Neutrophil (primary cell): ENCODE measurements around the gene FER1L5.

ENCODE experiments used
- H3K27ac ChIP-seq: fragments of 200-600 bp; sonication (generic); 2 replicates; pipeline ENCODE4 v1.5.1; 2016; ENCODE audit warnings: mild to moderate bottlenecking, moderate library complexity
- H3K27me3 ChIP-seq: fragments of 200-600 bp; sonication (generic); 2 replicates; pipeline ENCODE4 v1.6.0; 2016; ENCODE audit warnings: mild to moderate bottlenecking
- H3K36me3 ChIP-seq: fragments of 200-600 bp; sonication (generic); 2 replicates; pipeline ENCODE4 v1.5.1; 2017
- H3K4me1 ChIP-seq, 2 experiments: fragments of 200-600 bp in 1 of 2; sonication (generic) in 1 of 2; 1 replicate in 1 of 2; 2 replicates in 1 of 2; pipeline versions ENCODE4 v1.5.1 to v1.6.1; 2013 to 2016; ENCODE audit warnings: low read depth in 1 of 2, low read length in 1 of 2, mild to moderate bottlenecking in 1 of 2, moderate library complexity in 1 of 2; ENCODE audit not compliant: control insufficient read depth in 1 of 2, insufficient read depth in 1 of 2
- H3K4me3 ChIP-seq, 2 experiments: fragments of 200-600 bp in 1 of 2; sonication (generic) in 1 of 2; 1 replicate in 1 of 2; 2 replicates in 1 of 2; pipeline ENCODE4 v1.5.1; 2013 to 2016; ENCODE audit warnings: low read depth in 1 of 2, low read length in 1 of 2, mild to moderate bottlenecking in 1 of 2, moderate library complexity in 1 of 2
- H3K9me3 ChIP-seq: fragments of 200-600 bp; sonication (generic); 2 replicates; pipeline ENCODE4 v1.5.1; 2016
- TF ChIP-seq, protein P1 (sequence below): fragments of 200-600 bp; sonication (generic); IDR thresholded peaks from 2 replicates; pipeline ENCODE4 v1.5.1; 2016; ENCODE audit warnings: antibody characterized with exemption

FER1L5 gene

DNA sequence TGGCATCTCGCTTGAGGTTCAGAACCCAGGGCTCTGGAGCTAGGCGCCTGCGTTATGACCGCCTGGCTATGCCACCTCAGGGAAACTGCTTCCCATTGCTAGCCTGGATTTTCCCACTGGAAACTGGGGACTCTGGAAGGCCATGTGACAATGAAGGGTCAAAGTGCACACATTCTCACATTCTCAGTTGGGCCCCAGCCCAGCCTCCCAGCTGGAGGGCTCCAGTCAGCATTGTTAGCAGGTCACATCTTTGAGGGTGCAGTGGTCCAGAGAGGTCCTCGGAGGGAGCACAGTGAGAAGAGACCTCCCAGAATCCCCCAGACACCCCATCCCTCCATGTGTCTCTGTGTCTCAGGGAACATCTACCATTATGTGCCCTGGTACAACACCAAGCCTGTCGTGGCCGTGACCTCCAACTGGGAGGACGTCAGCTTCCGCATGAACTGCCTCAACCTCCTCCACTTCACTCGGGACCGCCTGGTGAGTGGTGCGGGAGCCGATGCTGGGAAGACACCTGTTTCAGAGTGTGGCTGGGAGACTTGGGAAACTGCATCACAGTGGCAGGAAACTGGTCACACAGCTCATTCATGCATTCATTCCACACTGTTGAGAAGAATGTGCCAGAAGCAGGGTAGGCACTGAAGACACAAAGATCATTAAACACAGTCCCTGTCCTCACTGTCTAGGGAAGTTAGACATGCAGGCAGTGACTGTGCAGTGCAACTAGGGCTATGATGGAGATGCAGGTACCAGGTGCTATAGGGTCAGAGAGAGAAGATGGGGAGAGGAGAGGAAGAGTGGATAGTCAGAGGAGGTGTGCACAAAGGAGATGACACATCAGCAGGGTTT, 41.6 kb downstream of the FER1L5 start:
- Histone ChIP-seq H3K36me3 (no peaks in the 10 kb centered on the region), H3K27me3 (no peaks in the 10 kb centered on the region), H3K4me1 (no peaks in the 10 kb centered on the region), H3K27ac (no peak overlapping the region), H3K4me3 (no peak overlapping the region), H3K9me3 (no peaks in the 10 kb centered on the region)
- TF ChIP-seq, protein P1, sequence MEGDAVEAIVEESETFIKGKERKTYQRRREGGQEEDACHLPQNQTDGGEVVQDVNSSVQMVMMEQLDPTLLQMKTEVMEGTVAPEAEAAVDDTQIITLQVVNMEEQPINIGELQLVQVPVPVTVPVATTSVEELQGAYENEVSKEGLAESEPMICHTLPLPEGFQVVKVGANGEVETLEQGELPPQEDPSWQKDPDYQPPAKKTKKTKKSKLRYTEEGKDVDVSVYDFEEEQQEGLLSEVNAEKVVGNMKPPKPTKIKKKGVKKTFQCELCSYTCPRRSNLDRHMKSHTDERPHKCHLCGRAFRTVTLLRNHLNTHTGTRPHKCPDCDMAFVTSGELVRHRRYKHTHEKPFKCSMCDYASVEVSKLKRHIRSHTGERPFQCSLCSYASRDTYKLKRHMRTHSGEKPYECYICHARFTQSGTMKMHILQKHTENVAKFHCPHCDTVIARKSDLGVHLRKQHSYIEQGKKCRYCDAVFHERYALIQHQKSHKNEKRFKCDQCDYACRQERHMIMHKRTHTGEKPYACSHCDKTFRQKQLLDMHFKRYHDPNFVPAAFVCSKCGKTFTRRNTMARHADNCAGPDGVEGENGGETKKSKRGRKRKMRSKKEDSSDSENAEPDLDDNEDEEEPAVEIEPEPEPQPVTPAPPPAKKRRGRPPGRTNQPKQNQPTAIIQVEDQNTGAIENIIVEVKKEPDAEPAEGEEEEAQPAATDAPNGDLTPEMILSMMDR: no peak

DNA sequence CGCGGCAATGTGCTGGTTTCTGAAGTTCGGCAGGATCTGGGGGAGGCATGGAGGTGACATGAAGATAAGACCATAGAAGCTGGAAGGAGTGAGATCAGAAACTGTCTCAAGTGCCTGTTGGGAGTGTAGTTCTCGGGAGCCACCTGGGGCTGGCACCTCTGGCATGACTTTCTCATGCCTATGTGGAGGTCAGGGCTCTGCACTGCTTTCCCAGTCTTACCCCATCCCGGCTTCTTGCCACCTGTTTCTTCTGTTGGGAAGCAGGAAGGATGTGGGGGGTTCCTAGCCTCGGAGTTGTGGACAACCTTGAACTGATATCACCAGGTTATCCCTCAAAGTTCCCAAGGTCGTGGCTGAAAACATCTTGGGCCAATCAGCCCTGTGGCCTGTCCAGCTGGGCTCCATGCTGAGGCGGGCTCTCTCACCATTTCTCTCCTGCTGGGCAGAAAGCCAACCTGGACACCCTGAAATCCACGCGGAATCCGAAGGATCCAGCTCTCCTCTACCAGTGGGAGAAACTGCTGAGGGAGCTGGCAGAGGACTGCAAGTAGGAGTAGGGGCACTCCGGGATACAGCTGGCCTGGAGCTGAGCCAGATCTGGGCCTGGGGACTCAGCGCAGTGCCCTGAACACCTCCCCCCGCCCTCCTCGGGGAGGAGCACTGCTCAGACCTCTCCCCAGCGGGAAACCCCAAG, 42.5 kb downstream of the FER1L5 start:
- TF ChIP-seq, protein P1: no peak

DNA sequence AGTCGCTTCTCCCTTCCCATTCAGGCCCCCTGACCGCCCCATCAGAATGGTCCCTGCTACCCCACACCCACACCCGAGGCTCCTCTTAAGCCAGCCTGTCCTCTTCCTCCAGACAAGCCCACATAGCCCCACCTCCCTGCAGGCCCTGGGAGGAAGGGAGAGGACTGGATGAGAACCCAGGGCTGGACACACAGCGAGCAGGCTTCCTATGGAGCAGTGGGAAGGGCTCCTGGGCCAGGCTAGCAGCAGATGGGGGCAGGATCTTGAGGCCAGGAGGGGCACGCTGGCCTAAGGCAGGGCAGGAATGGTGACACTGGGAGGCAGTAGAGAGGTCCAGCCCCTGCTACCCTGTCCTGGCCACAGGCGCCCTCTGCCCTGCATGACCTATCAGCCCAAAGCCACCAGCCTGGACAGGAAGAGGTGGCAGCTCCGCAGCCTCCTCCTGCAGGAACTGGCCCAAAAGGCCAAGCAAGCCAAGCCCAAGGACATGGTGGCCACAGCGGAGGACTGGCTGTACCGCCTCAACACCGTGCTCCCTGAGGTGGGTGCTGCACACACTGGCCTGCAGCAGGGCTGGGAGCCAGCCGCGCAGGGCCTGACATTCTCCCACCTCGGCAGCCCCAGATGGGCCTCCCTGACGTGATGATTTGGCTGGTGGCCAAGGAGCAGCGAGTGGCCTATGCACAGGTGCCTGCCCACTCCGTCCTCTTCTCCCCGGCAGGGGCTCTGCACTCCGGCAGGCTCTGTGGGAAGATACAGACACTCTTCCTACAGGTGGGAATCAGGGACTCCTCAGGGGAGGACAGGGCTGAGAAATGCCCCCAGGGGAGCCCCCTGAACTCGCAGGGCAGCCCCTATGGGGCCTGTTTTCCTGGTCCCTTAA, 43.3 kb downstream of the FER1L5 start:
- TF ChIP-seq, protein P1: no peak
- Histone ChIP-seq H3K9me3 (no peaks in the 10 kb centered on the region), H3K4me1 (no peaks in the 10 kb centered on the region), H3K27me3 (no peaks in the 10 kb centered on the region), H3K27ac (no peak overlapping the region), H3K4me3 (no peak overlapping the region), H3K36me3 (no peaks in the 10 kb centered on the region)

More for the DNA sequence above, 42.5 kb downstream of the FER1L5 start:
- no peaks in the 10 kb centered on the region for H3K27me3 ChIP-seq
- no peaks in the 10 kb centered on the region for H3K9me3 ChIP-seq
- H3K27ac ChIP-seq: no peak overlapping the region
- no peaks in the 10 kb centered on the region for H3K4me1 ChIP-seq
- H3K4me3 ChIP-seq: no peak overlapping the region
- no peaks in the 10 kb centered on the region for H3K36me3 ChIP-seq

DNA sequence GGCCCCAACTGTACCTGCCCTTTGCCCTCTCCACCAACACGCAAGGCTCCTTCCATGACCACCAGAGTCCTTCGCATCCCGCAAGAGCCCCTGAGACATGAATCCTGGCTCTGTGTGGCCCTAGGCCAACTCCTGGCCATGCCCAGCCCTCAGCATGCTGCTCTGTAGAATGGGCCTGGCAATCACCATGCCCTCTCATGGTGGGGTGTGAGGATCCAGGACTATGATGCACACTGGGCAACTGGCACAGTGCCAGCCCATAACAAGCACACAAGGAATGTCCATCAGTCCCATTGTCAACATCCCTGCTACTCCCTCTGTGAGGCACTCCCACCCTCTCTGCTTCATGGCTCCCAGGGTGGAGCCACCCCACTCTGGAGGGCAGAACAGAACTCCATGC, 44.7 kb downstream of the FER1L5 start:
- no peaks in the 10 kb centered on the region for H3K4me1 ChIP-seq
- no peaks in the 10 kb centered on the region for H3K36me3 ChIP-seq
- no peaks in the 10 kb centered on the region for H3K9me3 ChIP-seq
- no peak overlapping the region for H3K4me3 ChIP-seq
- H3K27ac ChIP-seq: no peak overlapping the region
- no peaks in the 10 kb centered on the region for H3K27me3 ChIP-seq
- TF ChIP-seq, protein P1: no peak
